Stimulated activated CD8-positive, alpha-beta memory T cell treated with anti-CD3 and anti-CD28 coated beads, Interleukin-7, amount 100 ng/mL, for 1 hour (primary cell): Measurements from ENCODE around the gene SLC12A8.

Experiments used
- DNase-seq, 2 donors: peaks; one replicate each; pipeline ENCODE4 v3.0.0-alpha.2; 2020; ENCODE audit warnings: low read depth in 2 of 2

SLC12A8 gene

DNA sequence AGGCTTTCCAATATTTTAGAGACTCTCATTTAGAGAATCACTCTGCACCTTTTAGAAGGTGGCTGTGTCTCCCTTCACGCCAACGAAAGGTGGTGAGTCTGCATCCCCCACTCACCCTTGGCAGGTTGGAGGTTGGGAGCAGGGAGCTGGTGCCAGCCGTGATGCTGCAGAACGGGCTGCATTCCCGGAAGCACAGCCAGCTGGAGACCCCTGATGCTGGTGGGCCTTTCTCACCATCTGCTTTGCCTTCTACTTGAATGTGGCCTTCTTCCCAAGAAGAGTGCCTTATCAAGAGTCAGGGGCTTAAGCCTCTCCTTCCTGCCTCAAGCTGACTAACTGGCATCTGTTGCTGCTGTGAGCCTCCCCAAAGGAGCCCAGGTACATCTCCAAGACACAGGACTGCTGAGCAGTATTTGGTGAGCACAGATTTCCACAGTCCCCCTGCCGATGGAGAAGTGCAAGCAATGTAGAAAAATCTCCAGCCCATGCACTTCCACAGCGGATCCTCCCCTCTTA lies 139.1 kb downstream of the SLC12A8 start:
- no peak for DNase-seq

DNA sequence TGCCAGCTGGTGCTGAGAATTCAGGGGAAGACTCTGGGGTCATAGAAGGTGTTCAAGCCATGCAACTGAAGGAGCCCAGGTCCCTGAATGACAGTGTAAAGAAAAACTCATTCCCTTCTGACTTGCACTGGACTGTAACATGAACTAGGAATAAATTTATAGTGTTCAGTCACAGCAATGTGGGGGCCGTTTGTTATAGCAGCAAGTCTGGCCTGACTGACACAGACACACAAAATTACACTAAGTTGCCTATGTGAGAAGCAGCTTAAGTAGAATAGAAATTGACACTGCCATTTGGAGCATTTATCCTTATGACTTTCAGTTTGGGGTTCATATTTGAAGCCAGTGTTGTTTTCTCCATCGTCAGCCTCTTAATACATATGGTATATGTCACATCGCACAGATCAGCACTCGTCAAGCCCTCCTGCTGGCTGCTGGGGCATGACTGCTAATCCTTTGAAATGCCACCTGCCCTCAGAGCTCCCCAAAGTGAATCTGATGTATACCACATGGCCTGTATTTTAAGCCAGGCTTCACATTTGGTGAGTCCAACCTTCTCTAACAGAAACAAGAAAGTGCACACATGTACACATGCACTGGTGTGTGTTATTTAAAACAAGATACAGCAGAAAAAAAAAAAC lies 139.7 kb downstream of the SLC12A8 start:
- DNase-seq: no peak

DNA sequence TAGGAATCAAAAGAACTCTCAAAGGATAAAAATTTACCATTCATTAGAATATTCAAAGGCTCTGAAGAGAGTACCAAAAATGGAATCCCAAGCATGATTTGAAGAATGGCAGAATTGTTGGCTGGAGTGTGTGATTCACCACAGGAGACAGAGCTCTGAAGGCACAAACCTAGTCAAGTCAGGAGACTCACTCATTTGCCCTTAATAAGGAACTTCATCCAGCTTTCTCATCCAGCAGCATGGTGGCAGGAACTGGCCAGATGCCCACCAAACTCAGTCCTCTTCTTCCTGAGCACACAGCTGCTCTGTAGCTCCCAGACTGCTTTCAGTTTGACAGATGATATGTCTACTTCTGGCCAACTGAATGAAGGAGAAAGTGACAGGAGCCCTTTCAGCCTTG lies 140.2 kb downstream of the SLC12A8 start:
- no peak for DNase-seq

DNA sequence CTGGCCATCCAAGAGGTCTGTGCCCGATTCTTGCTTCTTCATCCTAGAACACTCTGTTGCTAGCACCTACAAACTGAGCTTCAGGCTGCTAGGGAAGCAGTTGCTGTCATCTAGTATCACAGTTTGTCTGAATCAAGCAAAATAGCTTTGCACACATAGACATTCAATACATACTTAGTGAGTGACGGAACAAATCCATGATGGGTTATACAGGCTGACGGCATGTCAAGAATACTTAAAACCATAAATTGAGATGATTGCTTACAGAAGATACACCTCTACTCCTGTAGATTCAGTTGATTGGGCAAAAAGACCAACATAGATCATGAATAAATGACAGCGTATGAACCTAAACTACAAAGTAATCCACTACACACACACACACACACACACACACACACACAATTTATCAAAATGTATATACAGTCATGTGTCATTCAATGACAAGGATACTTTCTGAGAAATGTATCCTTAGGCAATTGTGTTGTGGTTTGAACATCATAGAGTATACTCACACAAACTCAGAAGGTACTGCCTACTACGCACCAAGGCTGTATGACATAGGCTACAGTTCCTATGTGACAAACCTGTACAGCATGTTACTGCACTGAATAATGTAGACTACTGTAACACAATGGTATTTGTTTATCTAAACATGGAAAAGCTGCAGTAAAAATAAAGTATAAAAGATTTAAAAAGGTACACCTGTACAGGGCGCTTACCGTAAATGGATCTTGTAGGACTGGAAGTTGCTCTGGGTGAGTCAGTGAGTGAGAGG lies 142.4 kb downstream of the SLC12A8 start:
- DNase-seq: no peak

DNA sequence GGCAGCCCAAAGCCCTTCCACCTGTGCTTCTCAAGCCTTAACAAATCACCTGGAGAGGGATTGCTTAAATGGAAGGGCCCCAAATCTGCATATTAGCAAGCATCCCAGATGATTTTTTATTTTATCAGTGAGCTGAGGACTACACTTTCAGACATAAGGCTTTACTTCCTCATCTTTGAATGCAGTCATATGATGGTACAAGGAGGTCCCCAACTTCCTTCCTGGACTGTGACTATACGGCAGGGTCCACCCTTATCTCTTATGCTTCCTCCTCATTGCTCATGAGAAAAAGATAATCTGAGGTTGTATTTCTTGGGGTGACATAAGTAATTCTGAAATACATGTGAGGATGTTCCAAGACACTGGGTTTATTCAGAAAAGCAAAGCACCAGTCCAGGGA lies 143.1 kb downstream of the SLC12A8 start:
- no peak for DNase-seq

DNA sequence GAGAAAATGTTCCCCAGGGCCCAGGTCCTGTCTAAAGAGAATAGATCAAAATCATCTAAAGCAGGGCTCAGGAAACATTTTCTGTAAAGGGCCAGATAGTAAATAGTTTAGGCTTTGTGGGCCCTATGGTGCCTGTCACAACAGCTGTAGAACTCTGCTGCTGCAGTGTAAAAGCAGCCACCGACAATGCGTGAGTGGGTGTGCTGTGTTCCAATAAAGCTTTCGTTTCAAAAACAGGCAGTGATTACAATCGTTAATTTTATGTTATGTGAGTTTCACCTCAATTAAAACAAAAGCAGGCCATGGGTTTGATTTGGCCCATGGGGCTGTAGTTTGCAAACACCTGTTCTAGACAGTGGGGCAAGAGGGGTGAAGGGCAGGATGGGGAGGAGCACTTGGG lies 144.3 kb downstream of the SLC12A8 start:
- no peak for DNase-seq

DNA sequence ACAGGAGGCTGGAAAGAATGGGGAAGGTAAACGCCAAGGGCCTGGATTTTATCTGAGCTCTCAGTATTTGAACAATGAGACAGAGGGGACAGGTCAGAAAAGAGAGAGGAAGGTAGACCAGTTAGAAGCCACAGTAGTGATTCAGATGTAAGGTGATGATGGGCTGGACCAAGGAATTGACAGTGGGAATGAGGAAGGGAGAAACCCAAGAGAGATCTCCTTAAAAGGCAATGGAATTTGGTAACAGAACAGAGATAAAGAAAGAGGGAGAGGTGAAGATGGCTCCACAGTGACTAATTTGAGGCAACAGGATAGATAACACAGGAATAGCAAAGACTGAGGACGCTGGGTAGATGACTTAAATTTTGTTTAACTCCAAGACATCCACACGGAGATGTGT lies 145.3 kb downstream of the SLC12A8 start:
- no peak for DNase-seq

DNA sequence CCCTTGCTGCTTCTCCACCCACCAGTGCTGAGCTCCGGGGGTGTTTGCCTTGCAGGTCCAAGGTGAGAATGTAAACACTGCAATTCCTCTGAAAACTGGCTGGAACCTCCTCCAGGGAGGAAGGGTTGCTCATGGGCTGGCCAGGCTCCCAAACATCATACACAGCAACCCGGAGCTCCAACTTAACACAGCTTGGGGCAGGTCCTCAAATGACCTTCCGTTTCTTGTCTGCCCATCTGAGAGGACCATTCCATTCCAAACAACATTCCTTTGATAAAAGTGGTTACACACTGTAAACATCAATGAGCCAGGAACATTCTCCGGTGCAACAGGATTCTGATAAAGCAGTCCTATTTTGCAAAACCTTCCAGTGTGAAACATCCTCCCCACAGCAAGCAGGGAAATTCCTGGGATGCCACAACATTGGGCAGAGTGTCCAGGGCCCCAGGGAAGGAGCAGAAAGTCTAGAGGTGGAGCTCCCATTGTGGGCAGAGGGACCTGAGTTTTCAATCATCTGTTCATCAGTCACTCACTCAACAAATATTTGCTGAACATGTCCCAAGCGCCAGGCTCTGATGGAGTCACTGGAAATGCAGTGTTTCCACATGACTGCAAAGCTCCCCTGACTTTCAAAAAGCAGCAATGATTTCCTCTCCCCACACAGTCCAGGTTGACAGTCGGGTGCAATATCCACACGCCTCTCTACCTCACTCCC lies 149.5 kb downstream of the SLC12A8 start:
- DNase-seq: no peak

DNA sequence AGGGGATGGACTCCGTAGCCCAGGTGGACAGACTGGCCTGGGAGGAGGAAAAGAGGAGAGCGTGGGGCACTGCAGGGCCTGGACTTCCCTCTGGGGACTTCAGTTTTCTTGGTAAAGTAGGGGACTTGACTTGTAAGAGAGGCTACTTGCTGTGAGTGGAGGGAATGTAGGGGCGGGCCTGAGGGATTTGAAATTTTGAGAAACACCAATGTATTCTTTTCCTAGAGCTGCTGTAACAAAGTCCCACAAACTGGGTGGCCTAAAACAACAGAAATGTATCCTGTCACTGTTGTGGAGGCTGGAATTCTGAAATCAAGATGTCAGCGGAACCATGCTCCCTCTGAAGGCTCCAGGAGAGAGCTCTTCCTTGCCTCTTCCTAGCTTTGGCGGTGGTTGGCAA lies 150.9 kb downstream of the SLC12A8 start:
- DNase-seq: no peak

DNA sequence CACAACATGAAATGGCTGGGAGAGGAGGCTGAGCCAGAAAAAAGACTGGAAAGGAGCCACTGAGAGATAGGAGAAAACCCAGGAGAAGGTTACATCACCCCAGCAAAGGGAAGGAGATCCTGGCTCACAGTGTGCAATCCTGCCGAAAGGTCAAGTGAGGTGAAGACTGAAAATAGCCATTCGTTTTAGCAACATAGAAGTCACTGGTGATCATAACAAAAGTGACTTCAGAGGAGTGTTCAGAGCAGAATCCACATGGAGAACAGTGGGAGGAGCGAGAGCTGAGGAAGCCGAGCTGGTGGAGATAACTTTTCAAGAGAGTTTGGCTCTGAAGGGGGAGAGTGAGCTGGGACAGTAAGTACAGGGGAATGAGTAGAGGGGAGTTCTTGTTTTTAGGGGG lies 151.4 kb downstream of the SLC12A8 start:
- no peak for DNase-seq

DNA sequence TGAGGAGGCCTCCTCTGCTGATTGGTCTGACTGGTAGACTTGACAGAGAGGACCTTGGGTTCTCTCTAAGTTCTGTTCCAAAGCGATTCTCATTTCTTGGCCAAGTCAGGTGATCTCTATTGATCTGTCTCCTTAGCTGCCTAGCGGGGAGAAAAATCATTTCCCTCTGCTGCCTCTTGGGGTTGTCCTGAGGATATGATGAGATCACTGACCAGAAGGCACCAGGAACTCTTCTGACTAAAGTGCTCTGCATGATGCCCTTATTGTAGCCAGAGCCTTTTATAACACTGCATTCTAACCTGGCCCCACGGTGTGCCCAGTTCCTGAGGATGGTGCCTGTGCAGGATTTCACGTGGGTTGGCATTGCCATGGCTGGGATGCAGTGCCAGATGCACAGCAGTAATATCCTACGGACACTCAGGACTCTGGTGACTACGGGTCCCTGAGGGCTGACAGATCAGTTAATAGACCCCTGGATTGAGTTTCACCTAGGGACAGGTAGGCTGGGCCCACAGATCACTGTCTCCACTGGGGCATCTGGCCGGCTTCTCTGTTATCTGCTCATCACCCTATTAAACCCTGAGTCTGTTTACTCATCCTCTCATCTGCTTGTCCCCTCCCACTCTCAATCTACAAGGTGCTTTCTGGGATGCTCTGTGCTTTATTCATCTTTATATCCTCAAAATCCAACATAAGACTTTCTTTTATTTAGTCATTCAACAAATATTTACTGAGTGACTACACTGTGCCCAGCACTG lies 152.9 kb downstream of the SLC12A8 start:
- DNase-seq: no peak

DNA sequence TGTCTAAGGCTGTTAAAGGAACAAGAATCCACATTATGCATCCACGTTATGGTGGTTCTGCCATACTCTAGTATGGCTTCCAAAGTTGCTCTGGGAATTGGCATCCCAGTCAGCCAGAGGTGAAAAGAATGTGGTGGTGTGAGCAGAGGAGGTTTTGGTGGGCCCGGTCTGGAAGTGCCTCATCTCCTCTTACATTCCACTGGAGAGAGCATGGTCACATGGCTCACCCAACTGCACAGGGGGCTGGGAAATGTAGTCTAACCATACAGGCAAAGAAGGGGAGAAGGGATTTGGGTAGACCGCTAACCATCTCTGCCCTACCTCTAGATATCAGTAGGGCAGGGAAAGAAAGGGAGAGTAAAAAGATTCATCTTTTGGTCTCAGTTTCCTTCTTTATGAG lies 153.6 kb downstream of the SLC12A8 start:
- no peak for DNase-seq

DNA sequence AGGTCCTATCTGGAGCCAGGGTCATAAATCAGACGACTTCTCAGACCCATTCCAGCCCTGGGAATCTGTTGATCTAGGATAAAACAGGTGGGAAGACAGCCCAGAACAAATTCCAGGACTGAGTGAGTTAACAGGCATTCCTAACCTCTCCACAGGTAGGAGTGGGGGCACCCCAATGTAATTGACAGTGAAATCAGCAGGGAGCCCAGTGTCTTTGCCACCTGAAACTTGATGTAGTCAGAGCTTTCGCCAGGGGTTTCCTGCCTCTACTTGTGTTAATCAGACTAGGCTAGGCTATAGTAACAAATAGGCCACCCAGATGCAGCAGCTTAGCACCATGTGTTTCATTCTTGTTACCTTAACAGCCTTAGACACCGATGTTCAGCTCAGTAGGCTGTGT lies 154.0 kb downstream of the SLC12A8 start:
- DNase-seq: no peak

DNA sequence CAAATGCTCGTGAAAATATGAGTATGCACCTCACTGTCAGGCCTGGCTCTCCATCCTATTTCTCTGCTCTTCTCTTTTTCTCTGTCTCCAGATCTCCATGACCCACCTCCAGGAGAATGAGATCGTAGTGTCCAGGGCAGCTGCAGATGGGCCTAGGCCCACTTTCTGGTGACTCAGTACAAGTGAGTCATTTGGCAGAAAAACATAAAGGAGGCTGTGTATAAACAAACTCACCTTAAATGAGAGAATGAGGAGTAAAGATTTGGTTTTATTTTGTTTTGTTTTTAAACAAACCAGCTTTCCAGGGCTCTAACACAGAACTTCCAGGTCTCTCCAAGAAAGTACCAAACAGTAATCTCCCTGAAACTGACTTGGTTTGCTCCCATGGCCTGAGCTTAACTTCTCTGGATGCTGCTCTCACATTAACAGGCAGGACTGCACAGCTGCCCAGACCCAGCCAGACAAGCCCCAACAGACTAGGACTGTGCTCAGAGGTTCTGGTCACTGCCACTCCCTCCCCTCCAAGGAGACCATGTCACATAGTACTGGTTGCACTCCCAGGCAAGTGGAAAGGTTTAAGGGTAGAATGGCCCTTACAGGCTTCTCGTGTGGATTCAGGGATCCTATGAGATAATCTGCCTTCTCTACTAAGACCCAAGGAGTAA lies 155.2 kb downstream of the SLC12A8 start:
- no peak for DNase-seq

DNA sequence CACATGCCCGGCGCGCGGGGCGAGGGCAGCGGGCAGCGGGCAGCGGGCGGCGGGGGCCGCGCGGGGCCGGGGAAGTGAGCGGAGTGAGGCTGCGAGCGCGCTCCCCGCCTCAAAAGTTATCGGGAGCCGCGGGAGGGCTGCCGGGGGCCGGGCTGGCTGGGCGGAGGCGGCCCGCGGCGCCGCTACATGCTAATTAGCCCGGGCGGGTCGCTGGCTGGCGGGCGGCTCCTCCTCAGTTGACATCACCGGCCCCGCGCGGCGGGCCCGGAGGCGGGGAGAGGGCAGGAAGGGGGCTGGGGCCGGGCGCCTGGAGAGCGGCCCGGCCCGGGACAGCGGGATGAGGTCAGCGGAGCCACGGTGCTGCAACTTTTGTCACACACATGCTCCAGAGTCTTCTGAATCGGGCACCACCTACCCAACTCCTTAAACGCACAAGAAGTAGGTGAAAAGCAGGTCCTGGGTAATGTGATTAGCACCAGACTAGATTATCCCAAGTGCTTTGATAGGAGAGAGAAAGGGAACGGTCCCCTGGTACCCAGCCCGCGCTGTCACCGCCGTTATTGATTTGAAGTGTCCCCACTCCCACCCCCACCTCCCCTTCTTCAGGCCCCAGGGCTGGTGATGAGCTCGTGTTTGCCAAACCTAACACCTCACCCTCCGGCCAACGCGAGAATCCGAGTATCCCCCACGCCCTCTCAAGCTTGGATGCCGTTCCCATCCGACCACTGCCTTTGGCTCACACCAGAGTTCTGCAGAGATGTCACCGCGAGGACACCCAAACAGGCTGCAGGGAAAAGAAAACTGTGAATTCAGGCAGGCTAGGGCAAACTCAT lies 156.4 kb downstream of the SLC12A8 start, which contains the start of gene HEG1:
Gene HEG1 (minus strand): TSS at position 85 of the 833 bp plus-strand sequence. CDS start 107 bp downstream, outside the sequence.
- peak; percentile 57 for DNase-seq

DNA sequence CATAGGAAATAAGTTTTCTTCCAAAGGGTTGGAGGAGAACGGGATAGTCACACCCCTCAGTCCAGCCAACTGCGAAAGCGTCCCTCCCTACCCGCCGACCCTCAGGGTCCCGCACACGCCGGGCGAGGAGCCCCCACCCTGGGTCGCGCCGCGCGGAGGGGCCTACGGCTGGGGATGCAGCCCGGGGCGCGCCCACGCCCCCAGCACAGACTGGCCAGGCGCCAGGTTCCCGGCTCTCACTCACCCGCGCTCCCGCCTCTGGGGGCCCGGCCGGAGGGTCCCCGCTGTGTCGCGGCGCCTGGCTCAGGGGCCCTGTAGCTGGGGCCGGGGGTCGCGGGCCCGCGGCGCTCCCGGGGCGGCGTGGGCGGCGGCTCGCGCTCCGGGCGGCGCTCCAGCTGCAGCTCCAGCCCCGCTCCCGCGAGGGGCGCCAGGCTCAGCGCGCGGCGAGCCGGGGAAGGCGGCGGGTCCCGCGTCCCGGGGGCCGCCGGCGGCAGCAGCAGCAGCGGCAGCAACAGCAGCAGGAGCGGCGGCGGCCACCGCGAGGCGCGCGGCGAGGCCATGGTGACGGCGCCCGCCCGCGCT lies 157.1 kb downstream of the SLC12A8 start:
- no peak for DNase-seq

DNA sequence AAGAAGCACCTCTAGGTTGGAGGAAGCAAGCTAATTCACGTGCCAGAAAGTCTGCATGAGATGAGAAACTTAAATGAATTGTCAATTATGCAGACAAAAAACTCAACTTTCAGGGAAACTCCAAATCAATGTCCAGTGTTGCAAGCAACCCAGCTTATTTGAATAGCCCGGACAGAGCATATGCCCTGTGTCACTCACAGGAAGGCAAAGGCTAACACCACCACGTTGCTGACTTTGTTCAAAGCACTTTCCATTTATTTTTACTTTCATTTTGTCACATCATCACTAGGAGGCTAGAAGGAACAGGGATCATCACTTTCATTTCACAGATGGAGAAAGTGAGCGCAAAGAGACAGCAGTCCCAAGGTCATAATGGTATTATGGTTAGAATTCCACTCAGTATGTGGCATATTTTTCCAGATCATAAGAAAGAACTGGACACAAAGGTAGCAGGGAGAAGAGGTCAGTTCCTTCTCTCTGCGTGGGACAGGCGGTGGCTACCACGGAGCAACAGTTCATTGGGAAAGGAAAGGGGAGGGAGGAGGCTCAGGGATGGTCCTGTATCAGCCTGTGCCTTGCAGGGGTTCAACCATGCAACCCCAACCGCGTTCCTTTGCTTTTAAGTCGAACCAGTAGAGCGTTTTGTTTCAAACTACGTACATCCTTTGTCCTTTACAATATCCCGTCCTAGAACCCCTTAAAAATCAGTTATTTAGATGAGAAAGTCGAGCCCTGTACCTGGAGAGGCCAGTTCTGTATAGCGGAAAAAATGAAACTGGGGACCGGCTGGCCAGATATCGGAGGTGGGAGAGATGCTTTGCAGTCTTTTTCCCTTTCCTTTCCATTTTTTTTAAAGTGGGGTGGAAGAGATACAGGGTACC lies 157.9 kb downstream of the SLC12A8 start:
- no peak for DNase-seq

DNA sequence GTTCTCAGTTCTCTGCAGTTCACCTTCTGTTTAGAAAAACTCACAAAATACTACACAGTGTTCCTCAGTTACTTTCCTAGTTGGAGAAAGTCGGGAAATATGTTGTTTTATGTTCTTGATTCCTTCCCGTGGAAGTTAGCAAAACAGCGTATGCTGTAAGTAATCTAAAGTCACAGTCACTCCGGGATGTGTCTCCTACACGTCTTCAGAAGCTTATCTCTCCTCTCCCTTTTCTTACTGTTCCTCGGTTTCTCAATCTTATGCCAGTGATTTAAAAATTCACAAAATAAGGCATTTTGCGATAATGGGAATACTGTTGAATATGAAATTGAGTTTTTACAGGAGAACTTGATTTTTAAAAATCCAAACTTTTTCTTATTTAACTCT lies 158.5 kb downstream of the SLC12A8 start:
- no peak for DNase-seq

DNA sequence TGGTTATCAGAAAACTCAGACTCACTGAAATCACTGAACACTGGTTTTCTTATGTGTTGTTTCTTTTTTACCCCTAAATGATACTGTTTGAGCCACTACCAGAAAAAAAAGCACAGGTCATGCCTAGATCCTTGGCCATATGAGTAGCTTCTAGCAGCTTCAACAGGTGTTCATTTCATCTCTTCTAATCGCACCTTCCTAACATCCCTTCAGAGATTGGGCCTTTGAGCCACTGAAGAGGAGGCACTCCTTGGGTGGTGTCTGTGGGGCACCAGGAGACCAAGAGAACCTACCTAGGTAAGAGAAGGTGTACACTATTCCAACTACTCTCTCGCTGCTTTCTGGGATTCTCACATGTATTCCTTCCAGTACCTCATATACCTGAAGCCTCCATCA lies 159.2 kb downstream of the SLC12A8 start:
- DNase-seq: no peak
